ENCODE results near the gene MGAT5B.

DNA sequence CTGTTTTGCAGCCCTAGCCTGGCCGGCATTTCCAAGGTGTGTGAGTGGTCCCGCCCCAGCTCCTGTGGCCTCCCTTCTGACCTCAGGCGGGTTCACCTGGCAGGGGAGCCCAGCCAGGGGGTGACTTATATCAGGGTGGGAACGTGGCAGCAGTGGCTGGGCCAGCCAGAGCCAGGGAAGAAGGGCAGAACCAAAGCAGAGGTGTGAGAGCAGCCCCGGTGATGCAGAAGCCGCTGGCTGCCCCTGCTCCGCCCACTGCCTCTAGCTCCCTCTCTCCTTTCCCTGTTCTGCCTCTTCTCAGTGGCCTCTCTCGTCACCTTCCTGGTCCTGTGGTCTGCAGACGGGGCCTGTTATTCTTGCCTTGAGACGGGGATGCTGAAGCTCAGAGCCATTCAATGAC lies 12.1 kb downstream of the MGAT5B start:
- TF ChIP-seq POLR2A (IDR thresholded peaks at IDR 0.05): no peak
- TF ChIP-seq, protein P1, sequence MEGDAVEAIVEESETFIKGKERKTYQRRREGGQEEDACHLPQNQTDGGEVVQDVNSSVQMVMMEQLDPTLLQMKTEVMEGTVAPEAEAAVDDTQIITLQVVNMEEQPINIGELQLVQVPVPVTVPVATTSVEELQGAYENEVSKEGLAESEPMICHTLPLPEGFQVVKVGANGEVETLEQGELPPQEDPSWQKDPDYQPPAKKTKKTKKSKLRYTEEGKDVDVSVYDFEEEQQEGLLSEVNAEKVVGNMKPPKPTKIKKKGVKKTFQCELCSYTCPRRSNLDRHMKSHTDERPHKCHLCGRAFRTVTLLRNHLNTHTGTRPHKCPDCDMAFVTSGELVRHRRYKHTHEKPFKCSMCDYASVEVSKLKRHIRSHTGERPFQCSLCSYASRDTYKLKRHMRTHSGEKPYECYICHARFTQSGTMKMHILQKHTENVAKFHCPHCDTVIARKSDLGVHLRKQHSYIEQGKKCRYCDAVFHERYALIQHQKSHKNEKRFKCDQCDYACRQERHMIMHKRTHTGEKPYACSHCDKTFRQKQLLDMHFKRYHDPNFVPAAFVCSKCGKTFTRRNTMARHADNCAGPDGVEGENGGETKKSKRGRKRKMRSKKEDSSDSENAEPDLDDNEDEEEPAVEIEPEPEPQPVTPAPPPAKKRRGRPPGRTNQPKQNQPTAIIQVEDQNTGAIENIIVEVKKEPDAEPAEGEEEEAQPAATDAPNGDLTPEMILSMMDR (IDR thresholded peaks at IDR 0.05): no peak

All from prostate gland (tissue), 2 donors.